Coronary artery (tissue), 2 donors: ENCODE measurements around the gene ANXA4.

Experiments
- DNase-seq: peaks from one replicate; pipeline ENCODE4 v3.0.0-alpha.2; 2017; ENCODE audit warnings: low spot score
- H3K27ac ChIP-seq, 2 donors: fragments of 200-600 bp; sonication (generic); one replicate each; pipeline ENCODE4 v1.5.1; 2016 to 2019
- H3K4me3 ChIP-seq: fragments of 200-600 bp; sonication (generic); 2 replicates; pipeline ENCODE4 v1.5.1; 2016; ENCODE audit warnings: mild to moderate bottlenecking, moderate library complexity
- CTCF ChIP-seq: fragments of 200-600 bp; sonication (generic); IDR thresholded peaks from one replicate; pipeline ENCODE4 v1.5.1; 2019; ENCODE audit warnings: antibody characterized with exemption

The ANXA4 gene

DNA sequence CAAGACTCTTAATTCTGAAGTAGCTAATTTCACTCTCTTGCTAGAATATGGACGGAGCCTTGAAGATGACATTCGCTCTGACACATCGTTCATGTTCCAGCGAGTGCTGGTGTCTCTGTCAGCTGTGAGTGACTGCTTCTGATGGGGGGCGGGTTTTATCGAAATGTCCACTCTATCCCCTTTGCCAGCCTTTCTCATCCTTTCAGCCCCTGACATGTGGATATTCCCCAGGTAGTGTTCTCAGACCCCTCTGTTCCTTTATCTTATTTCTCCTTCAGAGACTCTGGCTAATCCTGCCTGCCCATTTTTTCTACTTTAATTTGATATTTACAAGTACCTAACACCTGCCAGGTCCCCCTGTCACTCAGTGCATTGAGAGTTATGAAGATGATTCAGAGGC lies 68.6 kb downstream of the ANXA4 start:
- DNase-seq = no peak
- no peak for TF ChIP-seq CTCF
- no peak overlapping the region for H3K27ac ChIP-seq
- H3K4me3 ChIP-seq = no peak overlapping the region

GRCh38 chr2:69811018-69811417 lies 69.1 kb downstream of the ANXA4 start:
- DNase-seq = no peak
- TF ChIP-seq CTCF = no peak
- H3K27ac ChIP-seq = no peak overlapping the region
- no peak overlapping the region for H3K4me3 ChIP-seq

DNA sequence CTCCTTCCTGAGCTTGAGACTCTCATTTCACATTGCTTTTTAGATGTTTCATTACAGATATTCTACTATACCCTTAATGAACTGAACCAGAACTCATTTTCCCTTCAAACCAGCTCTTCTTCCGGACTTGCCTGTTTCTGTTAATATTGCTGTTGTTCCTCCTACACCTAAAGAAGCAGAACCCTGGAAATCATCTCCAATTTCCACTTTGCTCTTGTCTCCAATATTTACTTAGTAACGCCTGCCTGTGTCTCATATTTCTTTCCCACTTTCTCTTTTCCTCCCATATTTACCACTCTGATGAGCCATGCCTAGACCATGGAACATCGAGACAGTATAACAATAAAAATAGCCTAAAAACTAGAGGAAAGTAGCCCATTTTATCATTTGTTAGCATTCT lies 69.7 kb downstream of the ANXA4 start:
- no peak for TF ChIP-seq CTCF
- Histone ChIP-seq H3K4me3 (no peak overlapping the region), H3K27ac (no peak overlapping the region)
- DNase-seq = no peak

- no peak for DNase-seq
- Histone ChIP-seq H3K27ac (peak overlapping the region in 1 of 2 donors; percentile 23), H3K4me3 (no peak overlapping the region)
- no peak for TF ChIP-seq CTCF
Measured at GRCh38 chr2:69815717-69816116, 73.8 kb downstream of the ANXA4 start.

- Histone ChIP-seq H3K4me3 (no peak overlapping the region), H3K27ac (no peak overlapping the region)
- no peak for DNase-seq
- TF ChIP-seq CTCF = peak; percentile 62
Measured at GRCh38 chr2:69816923-69817542, 75.1 kb downstream of the ANXA4 start.

DNA sequence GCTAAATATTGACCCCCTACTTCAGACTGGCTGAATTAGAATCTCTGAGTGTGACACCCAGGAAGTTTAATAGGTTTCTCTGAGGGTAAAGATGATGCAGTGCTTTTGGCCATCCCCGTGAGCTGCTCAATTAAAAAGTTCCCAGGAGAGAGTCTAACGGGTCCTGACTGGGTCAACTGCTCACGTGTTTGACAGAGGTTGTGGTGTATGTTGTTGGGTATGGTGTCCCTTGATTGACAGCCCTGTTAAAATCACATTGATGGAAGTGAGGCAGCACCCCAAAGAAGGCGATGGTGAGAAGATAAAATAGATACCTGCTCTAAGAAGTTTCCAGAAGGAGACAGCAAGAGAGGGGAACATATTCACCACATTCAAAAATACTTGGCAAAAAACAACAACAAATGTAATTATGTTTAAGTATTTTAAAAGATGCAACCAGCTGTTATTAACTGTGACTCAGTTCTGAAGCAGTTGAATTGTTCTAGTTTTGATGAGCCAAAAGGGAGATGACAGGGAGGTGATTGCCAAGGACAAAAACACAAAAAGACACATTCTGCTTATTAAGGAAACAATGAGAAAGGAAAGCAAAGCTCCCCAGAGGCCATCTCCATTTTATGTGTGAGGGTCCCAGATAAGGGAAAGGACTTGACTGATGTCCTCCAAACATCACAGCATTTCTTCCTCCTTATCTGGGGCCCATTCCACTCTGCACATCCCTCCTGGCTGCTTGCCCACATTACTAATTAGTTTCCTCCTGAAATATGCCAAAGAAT lies 76.0 kb downstream of the ANXA4 start:
- no peak for TF ChIP-seq CTCF
- Histone ChIP-seq H3K4me3 (no peak overlapping the region), H3K27ac (no peak overlapping the region)
- no peak for DNase-seq
